ENCODE data around the gene UVRAG.

- no peak for TF ChIP-seq CTCF (IDR thresholded peaks at IDR 0.05 in 4 of 5, conservative IDR thresholded peaks at IDR 0.05 in 1 of 5)
- no peak for TF ChIP-seq POLR2A (IDR thresholded peaks at IDR 0.05)
Measured at GRCh38 chr11:76156971-76157427, 342.0 kb downstream of the UVRAG start.

Measured in gastrocnemius medialis (tissue), 4 donors.